HG02588 (cell line): Measurements from ENCODE around the gene VSNL1.

Experiments used
- ATAC-seq: cut with Tn5 transposase; IDR thresholded peaks from one replicate; pipeline ENCODE4 v1.9.1; 2021; ENCODE audit warnings: mild to moderate bottlenecking, moderate library complexity; ENCODE audit not compliant: unreplicated experiment

Gene VSNL1

GRCh38 chr2:17540093-17540812, at the start of gene VSNL1:
VSNL1 (plus strand) TSS chr2:17540696; CDS start chr2:17592075, 51,379 bp downstream.
- no peak for ATAC-seq

- ATAC-seq = no peak
Measured at GRCh38 chr2:17495590-17495989, 44.9 kb upstream of the VSNL1 start.

GRCh38 chr2:17497718-17498117, 42.8 kb upstream of the VSNL1 start:
- ATAC-seq = no peak

GRCh38 chr2:17506736-17507616, 33.5 kb upstream of the VSNL1 start:
- ATAC-seq = no peak

- ATAC-seq = no peak
Measured at GRCh38 chr2:17515652-17516051, 24.8 kb upstream of the VSNL1 start.

- ATAC-seq = peak; percentile 16
Measured at GRCh38 chr2:17517481-17518211, 22.9 kb upstream of the VSNL1 start.

GRCh38 chr2:17518212-17519154, 22.0 kb upstream of the VSNL1 start, which contains the start of gene RAD51AP2:
RAD51AP2 (minus strand) TSS chr2:17518440; CDS start chr2:17518415, 25 bp downstream.
- ATAC-seq = peak; percentile 83

- ATAC-seq = no peak
Measured at GRCh38 chr2:17519486-17519885, 21.0 kb upstream of the VSNL1 start.

- ATAC-seq = peak; percentile 49
Measured at GRCh38 chr2:17520761-17521160, 19.7 kb upstream of the VSNL1 start.

GRCh38 chr2:17521621-17522020, 18.9 kb upstream of the VSNL1 start:
- ATAC-seq = no peak

GRCh38 chr2:17522303-17522702, 18.2 kb upstream of the VSNL1 start:
- ATAC-seq = no peak

- ATAC-seq = no peak
Measured at GRCh38 chr2:17529771-17530170, 10.7 kb upstream of the VSNL1 start.

- no peak for ATAC-seq
Measured at GRCh38 chr2:17533546-17533945, 7.0 kb upstream of the VSNL1 start.

- no peak for ATAC-seq
Measured at GRCh38 chr2:17536416-17536815, 4.1 kb upstream of the VSNL1 start.

- no peak for ATAC-seq
Measured at GRCh38 chr2:17538022-17538843, 2.3 kb upstream of the VSNL1 start.

GRCh38 chr2:17538844-17539554, 1.5 kb upstream of the VSNL1 start:
- ATAC-seq = no peak

- no peak for ATAC-seq
Measured at GRCh38 chr2:17539611-17540092, 844 bp upstream of the VSNL1 start.

GRCh38 chr2:17540813-17541530, 476 bp downstream of the VSNL1 start:
- ATAC-seq = no peak
